Fibroblast of peridontal ligament (primary cell): Measurements from ENCODE around the gene ADH5.
"Not testable (repeated sequence)": the region's sequence is repeated elsewhere in the genome, so short reads cannot be mapped to it uniquely, and the experiment has no call there.

Experiments used
- DNase-seq: peaks from one replicate; pipeline ENCODE4 v3.0.0-alpha.2; 2010; ENCODE audit errors: extremely low read depth

The ADH5 gene

DNA sequence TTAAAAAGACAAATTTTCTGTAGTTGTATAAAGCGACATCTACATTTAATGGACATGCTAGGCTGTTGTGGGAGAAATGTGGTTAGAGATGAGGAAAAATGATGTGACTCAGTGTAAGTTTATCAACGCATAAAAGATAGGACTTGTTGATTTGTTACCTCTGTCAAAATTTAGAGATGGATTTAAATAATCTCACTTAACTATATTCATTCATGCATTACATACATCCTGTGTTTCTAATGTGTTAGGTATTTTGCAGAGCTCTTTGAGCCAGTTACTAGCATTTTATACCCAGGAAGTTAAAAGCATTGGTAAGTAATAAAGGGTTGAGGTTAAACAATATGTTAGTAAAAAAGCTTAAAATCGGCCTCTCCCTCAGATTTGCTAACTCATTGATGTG, 58.7 kb downstream of the ADH5 start:
- DNase-seq: no peak

DNA sequence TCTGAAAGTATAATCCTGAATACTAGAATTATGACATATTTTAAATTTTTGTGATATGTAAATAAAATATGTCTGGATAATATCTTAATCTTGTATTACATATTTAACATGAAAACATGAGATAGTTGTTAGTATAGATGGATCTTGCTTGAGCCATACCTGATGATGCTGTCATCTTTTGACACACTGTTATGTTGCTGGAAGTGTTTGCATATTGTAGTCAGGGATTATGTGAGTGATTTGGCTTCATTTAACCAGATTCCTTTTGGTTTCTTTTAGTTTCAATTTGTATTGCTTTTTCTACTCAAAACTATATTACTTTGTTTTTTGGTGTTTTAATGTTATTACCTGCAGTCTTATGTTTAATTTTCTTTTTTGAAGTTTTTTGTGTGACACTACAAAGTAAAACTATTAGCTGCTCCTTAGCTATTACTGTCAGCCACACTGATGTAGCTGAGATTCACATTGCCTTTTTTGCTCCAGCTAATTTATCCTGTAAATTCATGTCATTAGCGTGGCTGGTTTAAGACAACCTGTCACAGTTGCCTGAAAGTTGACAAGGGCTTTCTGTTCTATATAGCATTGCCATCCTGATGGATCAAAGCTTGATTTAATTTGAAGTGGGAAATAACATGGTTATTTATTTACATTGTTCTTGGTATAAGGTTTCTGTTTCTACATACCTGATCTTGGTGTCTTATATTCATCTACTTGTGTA, 59.4 kb downstream of the ADH5 start:
- no peak for DNase-seq

DNA sequence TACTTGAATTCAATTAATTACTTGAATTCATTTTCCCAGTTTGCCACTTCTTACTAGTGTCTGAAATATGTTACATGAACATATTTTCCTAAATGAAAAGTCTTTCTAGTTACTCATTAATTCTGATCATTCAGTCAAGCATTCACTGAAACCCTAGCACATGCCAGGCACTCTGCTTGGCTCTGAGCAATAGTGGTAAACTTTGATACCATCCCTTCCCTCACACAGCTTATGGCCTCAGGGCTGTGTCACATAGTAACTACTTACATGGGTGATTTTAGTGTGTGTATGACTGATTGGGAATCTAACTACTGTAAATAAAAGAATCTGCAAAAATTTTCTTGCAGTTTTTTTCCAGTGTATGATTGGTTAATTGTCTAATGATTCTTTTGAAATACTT, 60.4 kb downstream of the ADH5 start:
- no peak for DNase-seq

- no peak for DNase-seq
Measured at GRCh38 chr4:99027304-99027703, 61.3 kb downstream of the ADH5 start.

GRCh38 chr4:99025506-99025905, 63.1 kb downstream of the ADH5 start:
- no peak for DNase-seq

DNA sequence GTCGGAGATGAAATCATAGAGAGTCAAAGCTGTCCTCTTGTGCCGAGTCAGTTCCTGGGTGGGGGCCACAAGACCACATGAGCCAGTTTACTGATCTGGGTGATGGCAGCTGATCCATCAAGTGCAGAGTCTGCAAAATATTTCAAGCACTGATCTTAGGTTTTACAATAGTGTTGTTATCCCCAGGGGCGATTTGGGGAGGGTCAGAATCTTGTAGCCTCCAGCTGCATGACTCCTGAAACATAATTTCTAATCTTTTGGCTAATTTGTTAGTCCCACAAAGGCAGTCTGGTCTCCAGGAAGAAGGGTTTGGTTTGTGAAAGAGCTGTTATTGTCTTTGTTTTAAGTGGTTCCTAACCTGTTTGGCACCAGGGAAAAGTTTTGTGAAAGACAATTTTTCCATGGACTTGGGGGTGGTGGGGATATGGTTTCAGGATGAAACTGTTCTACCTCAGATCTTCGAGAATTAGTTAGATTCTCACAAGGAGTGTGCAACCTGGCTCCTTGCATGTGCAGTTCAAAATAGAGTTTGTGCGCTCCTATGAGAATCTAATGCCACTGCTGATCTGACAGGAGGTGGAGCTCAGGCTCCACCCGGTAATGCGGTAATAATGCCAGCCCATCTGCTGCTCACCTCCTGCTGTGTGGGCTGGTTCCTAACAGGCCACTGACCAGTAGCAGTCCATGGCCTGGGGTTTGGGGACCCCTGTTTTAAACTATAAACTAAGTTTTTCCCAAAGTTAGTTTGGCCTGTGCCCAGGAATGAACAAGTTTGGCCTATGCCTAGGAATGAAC, 63.9 kb downstream of the ADH5 start:
- DNase-seq: no peak

DNA sequence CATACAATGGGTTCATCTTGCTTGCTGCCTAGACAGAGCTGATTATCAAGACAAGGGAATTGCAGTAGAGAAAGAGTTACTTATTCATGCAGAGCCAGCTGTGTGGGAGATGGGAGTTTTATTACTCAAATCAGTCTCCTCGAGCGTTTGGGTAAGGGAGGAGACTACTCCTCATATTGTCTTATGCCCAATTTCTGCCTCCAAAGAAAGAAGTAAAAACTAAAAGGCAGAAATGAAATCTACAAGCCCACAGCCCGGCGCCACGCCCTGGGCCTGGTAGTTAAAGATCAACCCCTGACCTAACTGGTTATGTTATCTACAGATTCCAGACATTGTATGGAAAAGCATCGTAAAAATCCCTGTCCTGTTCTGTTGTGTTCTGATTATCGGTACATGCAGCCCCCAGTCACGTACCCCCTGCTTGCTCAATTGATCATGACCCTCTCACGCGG, 64.8 kb downstream of the ADH5 start:
- DNase-seq: not testable (repeated sequence)

DNA sequence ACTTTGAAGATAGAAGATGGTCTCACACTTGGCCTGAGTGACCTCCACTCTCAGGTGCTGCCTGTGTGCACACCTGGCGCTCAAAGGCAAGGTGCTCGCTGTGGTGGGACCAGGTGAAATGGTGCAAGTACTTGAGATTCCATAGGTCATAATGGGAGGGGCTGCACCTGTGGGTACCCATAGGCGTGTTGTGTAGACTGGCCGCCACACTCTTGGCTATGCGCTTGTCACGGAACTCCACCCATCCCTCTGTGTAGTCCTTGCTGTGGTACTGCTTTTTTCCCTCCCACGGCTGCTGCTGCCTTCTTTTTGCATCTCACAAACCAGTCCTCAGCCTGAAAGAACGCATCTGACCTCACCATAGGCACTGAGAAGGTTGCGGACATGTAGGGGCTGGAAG, 66.0 kb downstream of the ADH5 start:
- no peak for DNase-seq

DNA sequence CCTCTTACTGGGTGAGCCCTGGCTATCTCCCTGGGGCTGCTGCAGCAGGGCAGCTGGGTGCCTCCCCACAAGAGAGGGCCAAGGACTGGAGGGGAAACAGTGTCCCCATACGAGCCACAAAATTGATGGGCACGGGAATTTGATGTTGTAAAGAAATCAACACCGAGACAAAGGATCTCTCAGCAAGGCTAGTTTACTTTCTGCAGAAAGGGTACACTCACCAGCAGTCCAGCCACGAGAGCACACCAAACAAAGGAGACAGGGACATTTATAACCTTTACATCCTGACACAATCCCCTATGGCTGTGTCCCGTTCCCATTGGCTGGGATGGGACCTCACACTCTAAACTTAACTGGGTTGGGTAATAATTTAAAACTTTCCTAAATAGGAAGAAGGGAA, 67.2 kb downstream of the ADH5 start:
- DNase-seq: no peak
